ENCODE results near the gene ATXN1.

DNA sequence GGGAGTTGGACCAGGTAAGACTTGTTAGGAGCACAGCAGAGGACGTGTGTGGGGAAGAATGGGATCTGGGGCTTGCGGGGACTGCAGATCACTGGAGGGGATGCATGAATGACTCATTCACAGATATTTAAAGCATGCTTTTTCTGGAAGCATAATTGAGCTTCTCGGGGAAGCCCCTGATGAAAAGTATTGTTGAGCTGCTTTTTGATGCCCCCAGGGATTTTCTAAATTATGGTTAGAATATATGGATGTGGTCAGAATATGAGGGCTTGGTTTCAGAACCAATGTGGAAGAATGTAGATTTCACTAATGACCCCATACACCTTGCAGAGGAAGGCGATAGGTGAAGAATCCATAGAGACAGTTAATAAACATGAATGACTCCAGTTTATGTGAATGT, 486.8 kb downstream of the ATXN1 start:
- TF ChIP-seq POLR2AphosphoS5 (IDR thresholded peaks at IDR 0.05; ENCODE audit: low read depth): no peak
- TF ChIP-seq, protein P1, sequence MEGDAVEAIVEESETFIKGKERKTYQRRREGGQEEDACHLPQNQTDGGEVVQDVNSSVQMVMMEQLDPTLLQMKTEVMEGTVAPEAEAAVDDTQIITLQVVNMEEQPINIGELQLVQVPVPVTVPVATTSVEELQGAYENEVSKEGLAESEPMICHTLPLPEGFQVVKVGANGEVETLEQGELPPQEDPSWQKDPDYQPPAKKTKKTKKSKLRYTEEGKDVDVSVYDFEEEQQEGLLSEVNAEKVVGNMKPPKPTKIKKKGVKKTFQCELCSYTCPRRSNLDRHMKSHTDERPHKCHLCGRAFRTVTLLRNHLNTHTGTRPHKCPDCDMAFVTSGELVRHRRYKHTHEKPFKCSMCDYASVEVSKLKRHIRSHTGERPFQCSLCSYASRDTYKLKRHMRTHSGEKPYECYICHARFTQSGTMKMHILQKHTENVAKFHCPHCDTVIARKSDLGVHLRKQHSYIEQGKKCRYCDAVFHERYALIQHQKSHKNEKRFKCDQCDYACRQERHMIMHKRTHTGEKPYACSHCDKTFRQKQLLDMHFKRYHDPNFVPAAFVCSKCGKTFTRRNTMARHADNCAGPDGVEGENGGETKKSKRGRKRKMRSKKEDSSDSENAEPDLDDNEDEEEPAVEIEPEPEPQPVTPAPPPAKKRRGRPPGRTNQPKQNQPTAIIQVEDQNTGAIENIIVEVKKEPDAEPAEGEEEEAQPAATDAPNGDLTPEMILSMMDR (IDR thresholded peaks at IDR 0.05; ENCODE audit: insufficient read depth, low read length): no peak
- TF ChIP-seq, protein P2, sequence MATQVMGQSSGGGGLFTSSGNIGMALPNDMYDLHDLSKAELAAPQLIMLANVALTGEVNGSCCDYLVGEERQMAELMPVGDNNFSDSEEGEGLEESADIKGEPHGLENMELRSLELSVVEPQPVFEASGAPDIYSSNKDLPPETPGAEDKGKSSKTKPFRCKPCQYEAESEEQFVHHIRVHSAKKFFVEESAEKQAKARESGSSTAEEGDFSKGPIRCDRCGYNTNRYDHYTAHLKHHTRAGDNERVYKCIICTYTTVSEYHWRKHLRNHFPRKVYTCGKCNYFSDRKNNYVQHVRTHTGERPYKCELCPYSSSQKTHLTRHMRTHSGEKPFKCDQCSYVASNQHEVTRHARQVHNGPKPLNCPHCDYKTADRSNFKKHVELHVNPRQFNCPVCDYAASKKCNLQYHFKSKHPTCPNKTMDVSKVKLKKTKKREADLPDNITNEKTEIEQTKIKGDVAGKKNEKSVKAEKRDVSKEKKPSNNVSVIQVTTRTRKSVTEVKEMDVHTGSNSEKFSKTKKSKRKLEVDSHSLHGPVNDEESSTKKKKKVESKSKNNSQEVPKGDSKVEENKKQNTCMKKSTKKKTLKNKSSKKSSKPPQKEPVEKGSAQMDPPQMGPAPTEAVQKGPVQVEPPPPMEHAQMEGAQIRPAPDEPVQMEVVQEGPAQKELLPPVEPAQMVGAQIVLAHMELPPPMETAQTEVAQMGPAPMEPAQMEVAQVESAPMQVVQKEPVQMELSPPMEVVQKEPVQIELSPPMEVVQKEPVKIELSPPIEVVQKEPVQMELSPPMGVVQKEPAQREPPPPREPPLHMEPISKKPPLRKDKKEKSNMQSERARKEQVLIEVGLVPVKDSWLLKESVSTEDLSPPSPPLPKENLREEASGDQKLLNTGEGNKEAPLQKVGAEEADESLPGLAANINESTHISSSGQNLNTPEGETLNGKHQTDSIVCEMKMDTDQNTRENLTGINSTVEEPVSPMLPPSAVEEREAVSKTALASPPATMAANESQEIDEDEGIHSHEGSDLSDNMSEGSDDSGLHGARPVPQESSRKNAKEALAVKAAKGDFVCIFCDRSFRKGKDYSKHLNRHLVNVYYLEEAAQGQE (IDR thresholded peaks at IDR 0.05; ENCODE audit: insufficient replicate concordance, low read depth): no peak
- no peak for TF ChIP-seq SPI1 (IDR thresholded peaks at IDR 0.05; ENCODE audit: borderline replicate concordance, low read depth)

Measured in HL-60 (cell line).